Mesenchymal stem cell (in vitro differentiated cells and primary cell): ENCODE measurements around the gene PGA3.
"Not testable (repeated sequence)": the region's sequence is repeated elsewhere in the genome, so short reads cannot be mapped to it uniquely, and the experiment has no call there.

Experiments
- DNase-seq: peaks from one replicate; pipeline ENCODE4 v3.0.0-alpha.2; 2013
- H2AFZ ChIP-seq: one replicate; pipeline ENCODE4 v1.6.1; 2013; ENCODE audit warnings: low read depth, mild to moderate bottlenecking, control low read depth, inconsistent platforms, low read length, moderate library complexity
- H2AK5ac ChIP-seq: 2 replicates; pipeline ENCODE4 v1.6.1; 2013; ENCODE audit warnings: low read length, moderate library complexity, mild to moderate bottlenecking, inconsistent platforms; ENCODE audit not compliant: severe bottlenecking
- H2BK120ac ChIP-seq: one replicate; pipeline ENCODE4 v1.6.1; 2013; ENCODE audit warnings: low read depth, mild to moderate bottlenecking, inconsistent platforms, low read length, moderate library complexity
- H2BK12ac ChIP-seq, 2 experiments: one replicate each; pipeline ENCODE4 v1.6.1; 2013; ENCODE audit warnings: inconsistent platforms in 2 of 2, low read length in 2 of 2, mild to moderate bottlenecking in 2 of 2, moderate library complexity in 2 of 2, control low read depth in 1 of 2
- H2BK15ac ChIP-seq: one replicate; pipeline ENCODE4 v1.6.1; 2013; ENCODE audit warnings: mild to moderate bottlenecking, low read depth, inconsistent platforms; ENCODE audit not compliant: poor library complexity, severe bottlenecking
- H2BK5ac ChIP-seq: 2 replicates; pipeline ENCODE4 v1.6.1; 2013; ENCODE audit warnings: low read depth, mild to moderate bottlenecking, low read length, control low read depth, inconsistent platforms; ENCODE audit not compliant: poor library complexity, severe bottlenecking
- H3K14ac ChIP-seq, 2 experiments: one replicate each; pipeline ENCODE4 v1.6.1; 2013; ENCODE audit warnings: inconsistent platforms in 2 of 2, low read length in 2 of 2, control low read depth in 1 of 2, mild to moderate bottlenecking in 1 of 2, moderate library complexity in 1 of 2
- H3K18ac ChIP-seq, 2 experiments: one replicate each; pipeline ENCODE4 v1.6.1; 2013; ENCODE audit warnings: inconsistent platforms in 2 of 2, low read length in 2 of 2, control low read depth in 1 of 2, low read depth in 1 of 2, mild to moderate bottlenecking in 1 of 2
- H3K23ac ChIP-seq, 2 experiments: one replicate each; pipeline ENCODE4 v1.6.1; 2013; ENCODE audit warnings: inconsistent platforms in 2 of 2, low read length in 2 of 2, mild to moderate bottlenecking in 2 of 2, moderate library complexity in 2 of 2, control low read depth in 1 of 2
- H3K27ac ChIP-seq: 2 replicates; pipeline ENCODE4 v1.5.1; 2013; ENCODE audit warnings: mild to moderate bottlenecking, moderate library complexity, low read length, control low read depth, inconsistent platforms; ENCODE audit not compliant: poor library complexity, severe bottlenecking
- H3K27me3 ChIP-seq, 2 experiments: 2 replicates each; pipeline versions ENCODE4 v1.6.1 to v1.7.0; 2013; ENCODE audit warnings: low read length in 2 of 2, mild to moderate bottlenecking in 2 of 2, moderate library complexity in 2 of 2, control low read depth in 1 of 2, inconsistent platforms in 1 of 2; ENCODE audit not compliant: control insufficient read depth in 1 of 2, insufficient read depth in 1 of 2
- H3K36me3 ChIP-seq, 2 experiments: 2 replicates each; pipeline versions ENCODE4 v1.6.1 to v1.7.0; 2013; ENCODE audit warnings: low read length in 2 of 2, control low read depth in 1 of 2, inconsistent platforms in 1 of 2, low read depth in 1 of 2, mild to moderate bottlenecking in 1 of 2; ENCODE audit not compliant: insufficient read depth in 2 of 2, control insufficient read depth in 1 of 2
- H3K4ac ChIP-seq, 2 experiments: one replicate each; pipeline ENCODE4 v1.6.1; 2013; ENCODE audit warnings: inconsistent platforms in 2 of 2, low read length in 2 of 2, mild to moderate bottlenecking in 2 of 2, moderate library complexity in 2 of 2, control low read depth in 1 of 2, low read depth in 1 of 2
- H3K4me1 ChIP-seq: 2 replicates; pipeline ENCODE4 v1.6.1; 2013; ENCODE audit warnings: low read depth, low read length, control low read depth; ENCODE audit not compliant: control insufficient read depth, insufficient read depth
- H3K4me2 ChIP-seq: 2 replicates; pipeline ENCODE4 v1.6.1; 2013; ENCODE audit warnings: low read length, mild to moderate bottlenecking, inconsistent platforms; ENCODE audit not compliant: poor library complexity, severe bottlenecking
- H3K4me3 ChIP-seq, 2 experiments: 2 replicates each; pipeline versions ENCODE4 v1.5.1 to v1.7.0; 2013; ENCODE audit warnings: low read length in 2 of 2, mild to moderate bottlenecking in 2 of 2, control low read depth in 1 of 2, low read depth in 1 of 2; ENCODE audit not compliant: insufficient read depth in 1 of 2
- H3K79me1 ChIP-seq: replicated peaks from 2 replicates; pipeline ENCODE4 v1.6.1; 2013; ENCODE audit warnings: mild to moderate bottlenecking, control low read depth, low read length, inconsistent platforms; ENCODE audit not compliant: poor library complexity, severe bottlenecking
- H3K9ac ChIP-seq: 2 replicates; pipeline ENCODE4 v1.7.0; 2013; ENCODE audit warnings: mild to moderate bottlenecking, low read length, moderate library complexity
- H3K9me3 ChIP-seq: 2 replicates; pipeline ENCODE4 v1.7.0; 2013; ENCODE audit warnings: mild to moderate bottlenecking, low read length; ENCODE audit not compliant: control insufficient read depth
- H4K8ac ChIP-seq: one replicate; pipeline ENCODE4 v1.6.1; 2013; ENCODE audit warnings: inconsistent platforms, mild to moderate bottlenecking, low read length, moderate library complexity
- H4K91ac ChIP-seq: one replicate; pipeline ENCODE4 v1.6.1; 2013; ENCODE audit warnings: mild to moderate bottlenecking, low read length, inconsistent platforms
- WGBS: methylation state at CpG from one replicate; pipeline ENCODE4 v1.1.7; 2013; ENCODE audit warnings: mixed read lengths; 5-methylcytosine and 5-hydroxymethylcytosine counted together

The PGA3 gene

GRCh38 chr11:61231033-61231432 lies 27.7 kb downstream of the PGA3 start:
- H3K4me3 ChIP-seq, H2BK5ac ChIP-seq, H3K14ac ChIP-seq, H3K4me2 ChIP-seq, H4K91ac ChIP-seq, DNase-seq, H2AFZ ChIP-seq, H3K36me3 ChIP-seq, H3K27ac ChIP-seq, H3K4me1 ChIP-seq, H2BK15ac ChIP-seq, H3K18ac ChIP-seq, H3K23ac ChIP-seq, H2BK12ac ChIP-seq, H3K9me3 ChIP-seq, H3K27me3 ChIP-seq, H3K4ac ChIP-seq, H4K8ac ChIP-seq, H2BK120ac ChIP-seq, H3K79me1 ChIP-seq, H3K9ac ChIP-seq, H2AK5ac ChIP-seq: not testable (repeated sequence)
- WGBS: no CpG with 5 or more reads among the region's 15 CpGs

- not testable (repeated sequence) for H4K91ac ChIP-seq, H3K27ac ChIP-seq, H3K4me2 ChIP-seq, H3K4me1 ChIP-seq, H3K27me3 ChIP-seq, H2BK5ac ChIP-seq, H2BK12ac ChIP-seq, H3K9me3 ChIP-seq, H3K4me3 ChIP-seq, H3K18ac ChIP-seq, H3K36me3 ChIP-seq, H3K9ac ChIP-seq, H2BK120ac ChIP-seq, H2AK5ac ChIP-seq, H4K8ac ChIP-seq, H2AFZ ChIP-seq, H3K4ac ChIP-seq, H2BK15ac ChIP-seq, H3K14ac ChIP-seq, DNase-seq, H3K79me1 ChIP-seq, H3K23ac ChIP-seq
- WGBS: no CpG with 5 or more reads among the region's 5 CpGs
Measured at GRCh38 chr11:61231585-61231984, 28.3 kb downstream of the PGA3 start.

- not testable (repeated sequence) for H4K91ac ChIP-seq, H3K14ac ChIP-seq, H2BK120ac ChIP-seq, H2BK5ac ChIP-seq, H3K23ac ChIP-seq, H2AFZ ChIP-seq, H3K36me3 ChIP-seq, H3K18ac ChIP-seq, H3K79me1 ChIP-seq, DNase-seq, H3K27ac ChIP-seq, H2AK5ac ChIP-seq, H3K4me1 ChIP-seq, H3K4ac ChIP-seq, H3K9ac ChIP-seq, H3K4me3 ChIP-seq, H3K4me2 ChIP-seq, H3K27me3 ChIP-seq, H4K8ac ChIP-seq, H2BK12ac ChIP-seq, H2BK15ac ChIP-seq, H3K9me3 ChIP-seq
- no CpG with 5 or more reads among the region's 3 CpGs for WGBS
Measured at GRCh38 chr11:61232548-61233145, 29.3 kb downstream of the PGA3 start.

GRCh38 chr11:61237130-61237529 lies 33.8 kb downstream of the PGA3 start:
- not testable (repeated sequence) for H3K14ac ChIP-seq, H3K23ac ChIP-seq, H2BK12ac ChIP-seq, H3K4me3 ChIP-seq, H2BK15ac ChIP-seq, H2AFZ ChIP-seq, H3K9ac ChIP-seq, H2BK5ac ChIP-seq, DNase-seq, H4K91ac ChIP-seq, H3K27me3 ChIP-seq, H3K27ac ChIP-seq, H3K9me3 ChIP-seq, H4K8ac ChIP-seq, H3K4me2 ChIP-seq, H3K36me3 ChIP-seq, H3K18ac ChIP-seq, H3K4me1 ChIP-seq, H3K4ac ChIP-seq, H2AK5ac ChIP-seq, H3K79me1 ChIP-seq, H2BK120ac ChIP-seq
- no CpG with 5 or more reads among the region's 4 CpGs for WGBS
